Activated T-cell treated with anti-CD3 and anti-CD28 coated beads, Interleukin-2, amount 50 U/mL, for 1 hour (primary cell): ENCODE measurements around the gene GALR3.
"Not testable (repeated sequence)": the region's sequence is repeated elsewhere in the genome, so short reads cannot be mapped to it uniquely, and the experiment has no call there.

Experiments
- DNase-seq: peaks from one replicate; pipeline ENCODE4 v3.0.0-alpha.2; 2020

The GALR3 gene, protein sequence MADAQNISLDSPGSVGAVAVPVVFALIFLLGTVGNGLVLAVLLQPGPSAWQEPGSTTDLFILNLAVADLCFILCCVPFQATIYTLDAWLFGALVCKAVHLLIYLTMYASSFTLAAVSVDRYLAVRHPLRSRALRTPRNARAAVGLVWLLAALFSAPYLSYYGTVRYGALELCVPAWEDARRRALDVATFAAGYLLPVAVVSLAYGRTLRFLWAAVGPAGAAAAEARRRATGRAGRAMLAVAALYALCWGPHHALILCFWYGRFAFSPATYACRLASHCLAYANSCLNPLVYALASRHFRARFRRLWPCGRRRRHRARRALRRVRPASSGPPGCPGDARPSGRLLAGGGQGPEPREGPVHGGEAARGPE

DNA sequence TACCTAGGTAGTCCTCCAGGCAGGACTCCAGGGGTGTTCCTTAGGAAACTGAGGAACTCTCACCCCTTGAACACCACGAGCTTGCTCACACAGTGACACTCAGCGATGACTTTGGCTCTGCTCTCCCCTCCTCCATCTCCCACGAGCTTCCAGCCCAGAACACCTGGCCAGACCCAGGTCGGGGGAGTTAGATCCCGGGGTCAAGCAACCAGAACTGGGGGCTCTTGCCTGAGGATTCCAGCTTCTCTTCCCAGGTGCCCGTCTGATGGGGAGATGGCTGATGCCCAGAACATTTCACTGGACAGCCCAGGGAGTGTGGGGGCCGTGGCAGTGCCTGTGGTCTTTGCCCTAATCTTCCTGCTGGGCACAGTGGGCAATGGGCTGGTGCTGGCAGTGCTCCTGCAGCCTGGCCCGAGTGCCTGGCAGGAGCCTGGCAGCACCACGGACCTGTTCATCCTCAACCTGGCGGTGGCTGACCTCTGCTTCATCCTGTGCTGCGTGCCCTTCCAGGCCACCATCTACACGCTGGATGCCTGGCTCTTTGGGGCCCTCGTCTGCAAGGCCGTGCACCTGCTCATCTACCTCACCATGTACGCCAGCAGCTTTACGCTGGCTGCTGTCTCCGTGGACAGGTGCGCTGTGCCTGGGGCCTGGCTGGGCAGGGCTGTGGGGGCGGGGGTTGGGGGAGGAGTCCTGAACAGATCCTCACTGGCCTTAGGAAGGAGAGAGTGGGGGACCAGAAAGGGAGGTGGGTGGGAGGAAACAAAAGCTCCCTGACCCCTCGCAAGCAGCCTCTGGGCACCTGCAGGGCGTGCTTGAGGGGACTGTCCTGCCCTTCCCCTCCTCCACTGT is at the start of gene GALR3:
Gene GALR3, plus strand, starts transcription at position 249 of the 852 bp plus-strand sequence. Its CDS starts 25 bp downstream, at position 274.
- no peak for DNase-seq

DNA sequence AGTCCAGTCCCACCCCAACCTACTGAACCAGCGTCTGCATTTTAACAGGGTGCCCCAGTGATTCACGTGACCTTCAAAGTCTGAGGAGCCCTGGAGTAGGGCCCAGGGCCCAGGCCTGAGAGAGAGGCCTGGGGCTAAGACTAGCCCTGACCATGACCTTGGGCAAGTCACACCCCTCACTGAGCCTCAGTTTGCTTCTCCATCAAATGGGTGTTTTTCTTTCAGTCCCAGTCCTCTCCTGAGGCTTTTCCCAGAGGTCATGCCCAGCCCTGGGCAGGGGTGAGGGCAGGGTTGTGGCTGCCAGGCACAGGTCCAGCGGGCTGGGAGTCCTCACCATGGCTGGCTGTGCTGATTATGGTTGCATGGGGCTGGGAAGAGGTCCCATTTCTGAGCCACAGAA is 48.5 kb upstream of the GALR3 start:
- no peak for DNase-seq

DNA sequence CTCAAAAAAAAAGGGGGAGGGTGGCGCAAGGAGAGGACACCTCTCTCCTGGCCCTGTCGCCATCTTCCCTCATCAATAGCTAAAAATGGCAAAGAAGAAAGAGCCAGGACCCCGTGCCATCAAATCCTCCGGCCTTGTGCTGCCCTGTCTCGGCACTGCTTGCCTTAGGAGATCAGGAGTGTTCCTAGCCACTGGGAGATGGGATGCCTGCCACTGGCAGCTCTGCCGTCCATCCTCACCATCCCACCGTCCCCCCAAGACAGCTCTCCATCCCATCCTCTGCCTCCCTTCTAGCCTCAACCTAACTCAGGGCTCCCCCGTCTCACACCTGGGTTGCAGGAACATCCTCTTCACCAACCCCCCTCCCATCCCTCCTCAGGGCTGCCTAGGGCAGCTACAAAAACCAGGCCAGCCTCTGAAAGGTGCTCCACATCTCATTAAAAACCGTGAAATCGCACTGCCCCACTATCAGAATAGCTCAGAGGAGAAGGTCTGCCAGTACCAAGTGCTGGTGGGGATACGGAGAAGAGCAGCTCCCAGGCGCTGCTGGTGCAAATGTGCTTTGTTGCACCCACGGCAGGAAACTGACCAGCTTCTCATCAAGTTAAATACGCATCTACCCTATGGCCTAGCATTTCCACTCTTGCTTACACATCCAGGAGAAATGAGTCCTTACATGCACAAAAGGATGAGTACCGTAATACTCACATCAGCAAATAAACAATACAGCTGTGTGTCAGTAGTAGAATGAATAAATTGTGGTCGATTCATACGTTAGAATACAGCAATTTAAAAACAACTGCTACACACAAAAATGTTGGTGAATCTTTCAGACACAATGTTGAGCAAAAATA is 47.2 kb upstream of the GALR3 start:
- DNase-seq, result no peak

DNA sequence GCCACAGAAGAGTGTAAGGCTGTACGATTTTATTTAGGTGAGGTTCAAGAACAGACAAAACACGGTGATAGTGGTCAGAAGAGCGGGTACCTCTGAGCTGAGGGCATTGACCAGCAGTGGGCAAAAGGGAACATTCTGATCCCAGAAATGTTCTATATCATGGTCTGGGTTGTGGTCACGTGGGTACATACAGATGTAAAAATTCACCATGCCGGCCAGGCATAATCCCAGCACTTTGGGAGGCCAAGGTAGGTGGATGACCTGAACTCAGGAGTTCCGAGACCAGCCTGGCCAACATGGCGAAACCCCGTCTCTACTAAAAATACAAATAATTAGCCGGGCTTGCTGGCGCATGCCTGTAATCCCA is 46.6 kb upstream of the GALR3 start:
- DNase-seq, result no peak

DNA sequence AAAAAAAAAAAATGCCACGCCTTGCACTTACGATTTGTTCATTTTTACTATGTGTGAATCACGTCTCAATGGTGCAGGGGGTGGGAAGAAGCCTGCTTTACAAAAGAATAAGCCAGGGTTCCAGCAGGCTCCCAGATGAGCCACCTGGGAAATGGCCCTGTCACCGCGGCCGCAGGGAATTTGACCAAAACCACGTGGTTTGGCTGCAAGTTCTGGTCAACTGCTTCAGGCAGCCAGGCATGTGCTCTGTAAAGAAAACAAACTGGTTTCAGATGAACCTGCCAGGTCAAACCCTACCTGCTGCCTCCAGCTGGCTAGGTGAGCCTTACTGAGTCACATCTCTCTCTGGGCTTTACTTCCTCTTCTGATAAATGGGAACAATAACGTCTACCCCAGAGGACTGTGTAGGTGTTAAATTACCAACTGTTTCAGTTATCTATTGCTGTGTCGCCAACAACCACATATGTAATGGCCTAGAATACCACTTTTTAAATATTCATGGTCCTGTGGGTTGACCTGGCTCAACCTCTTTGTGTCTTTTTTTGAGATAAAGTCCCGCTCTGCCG is 46.0 kb upstream of the GALR3 start:
- no peak for DNase-seq

DNA sequence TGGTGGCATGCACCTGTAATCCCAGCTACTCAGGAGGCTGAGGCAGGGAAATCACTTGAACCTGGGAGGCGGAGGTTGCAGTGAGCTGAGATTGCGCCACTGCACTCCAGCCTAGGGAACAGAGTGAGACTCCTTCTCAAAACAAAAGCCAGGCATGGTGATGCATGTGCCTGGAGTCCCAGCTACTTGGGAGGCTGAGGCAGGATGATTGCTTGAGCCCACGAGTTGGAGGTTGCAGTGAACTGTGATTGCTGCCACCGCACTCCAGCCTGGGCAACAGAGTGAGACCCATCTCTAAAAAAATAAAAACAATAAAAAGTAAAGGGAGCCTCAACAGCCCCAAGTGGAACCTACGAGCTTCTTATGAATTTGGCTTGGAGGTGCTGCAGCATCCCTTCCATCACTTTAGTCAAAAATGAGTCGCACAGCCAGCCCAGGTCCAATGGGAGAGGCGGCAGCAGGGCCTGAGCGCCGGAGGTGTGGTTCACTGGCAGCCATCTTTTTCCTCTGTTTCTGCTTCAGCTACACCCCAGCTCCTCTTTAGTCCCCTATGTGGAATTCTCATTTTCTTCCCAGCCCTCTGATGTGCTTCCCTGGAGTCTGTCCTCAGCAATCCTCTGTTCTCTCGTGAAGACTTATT is 44.7 kb upstream of the GALR3 start:
- no peak for DNase-seq

DNA sequence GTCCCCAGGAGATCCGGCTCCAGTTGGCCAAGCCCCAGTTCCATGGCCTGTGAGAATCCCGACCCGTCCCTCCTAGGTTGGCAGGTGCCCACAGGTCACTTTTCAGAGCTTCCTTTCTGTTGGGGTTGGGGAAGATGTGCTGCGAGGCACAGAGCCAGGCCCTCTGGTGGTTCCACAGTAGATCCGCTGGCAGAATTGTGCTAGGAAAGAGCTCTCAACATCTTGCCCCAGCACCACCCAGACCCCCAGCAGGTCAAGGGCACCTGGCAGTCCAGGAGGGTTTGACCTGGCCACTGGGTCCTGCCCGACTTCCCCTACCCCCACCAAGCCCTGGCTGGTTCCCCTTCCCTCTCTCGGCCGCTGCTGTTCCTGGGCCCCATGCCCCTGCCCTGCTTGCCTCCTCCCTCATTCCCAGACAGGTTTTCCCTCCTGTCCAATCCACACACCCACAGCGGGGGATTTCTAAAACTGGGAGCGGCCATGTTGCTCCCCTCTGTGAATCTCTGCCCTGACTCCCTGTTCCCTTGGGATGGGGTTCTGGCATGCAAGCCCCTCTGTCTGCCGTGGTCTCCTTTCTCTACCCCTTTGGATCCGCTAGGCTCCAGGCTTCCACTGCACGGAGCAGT is 41.6 kb upstream of the GALR3 start:
- no peak for DNase-seq

DNA sequence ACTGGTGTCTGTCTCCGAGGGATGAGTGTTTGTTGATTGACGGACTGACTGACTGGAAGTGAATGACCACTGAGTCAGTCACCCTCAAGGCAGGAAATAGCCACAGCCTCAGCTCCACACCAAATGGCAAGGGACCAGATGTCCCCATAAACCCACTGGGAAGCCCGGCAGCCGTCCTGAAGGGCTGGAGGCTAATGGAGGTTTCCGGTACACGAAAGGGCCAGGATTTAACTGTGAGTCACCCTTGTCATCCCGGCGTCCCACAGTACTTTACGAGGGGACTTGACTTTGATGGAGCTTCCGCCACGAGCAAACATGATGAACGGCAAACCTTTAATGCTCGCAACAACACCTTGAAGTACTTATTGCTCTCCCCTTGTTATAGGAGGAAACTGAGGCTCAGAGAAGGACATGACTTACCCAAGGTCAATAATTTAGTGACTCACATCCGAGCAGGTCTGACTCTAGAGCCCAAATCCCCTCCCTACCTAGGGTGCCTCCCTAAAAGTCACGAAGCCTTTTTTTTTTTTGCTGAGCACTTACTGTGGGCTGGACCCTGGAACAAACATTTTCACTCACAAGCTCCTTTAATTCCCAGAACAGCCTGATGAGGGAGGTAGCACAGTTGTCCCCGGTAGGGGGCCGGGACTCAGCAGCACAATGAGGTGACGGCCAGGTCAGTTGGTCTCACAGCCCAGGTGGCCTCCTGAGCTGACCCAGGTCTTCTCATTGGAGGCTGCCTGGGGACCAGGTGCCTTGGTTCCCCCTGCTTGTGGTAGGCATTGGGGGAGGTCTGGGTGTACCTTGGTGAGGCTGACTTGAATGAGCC is 40.6 kb upstream of the GALR3 start:
- no peak for DNase-seq

DNA sequence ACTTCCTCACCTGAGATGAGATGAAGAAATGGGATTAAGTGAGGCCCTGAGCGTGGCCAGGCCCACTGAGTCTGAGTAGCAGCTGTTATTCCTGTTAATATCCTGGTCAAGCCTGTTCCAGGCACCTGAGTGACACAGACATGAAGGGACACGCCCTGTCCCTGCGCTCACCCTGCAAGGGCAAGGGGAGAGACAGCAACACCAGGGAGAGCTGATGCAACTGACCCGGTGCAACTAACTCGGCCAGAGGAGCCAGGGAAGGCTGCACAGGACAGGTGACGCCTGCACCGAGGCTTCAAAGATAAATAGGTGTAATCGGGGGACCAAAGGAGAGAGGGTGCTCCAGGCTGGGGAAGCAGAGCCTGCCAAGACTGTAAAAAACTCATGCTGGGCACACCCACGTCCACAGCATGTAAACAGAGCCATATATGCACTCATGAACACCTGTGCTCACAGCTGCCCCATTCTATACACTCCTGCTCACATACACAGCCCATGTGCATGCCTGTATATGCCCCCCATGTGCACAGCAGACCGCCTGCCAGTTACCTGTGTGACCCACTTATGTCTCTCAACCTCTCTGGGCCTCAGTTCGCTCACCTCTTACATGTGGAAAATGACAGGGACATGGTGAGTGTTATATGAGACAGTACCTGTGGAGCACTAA is 38.2 kb upstream of the GALR3 start:
- no peak for DNase-seq

DNA sequence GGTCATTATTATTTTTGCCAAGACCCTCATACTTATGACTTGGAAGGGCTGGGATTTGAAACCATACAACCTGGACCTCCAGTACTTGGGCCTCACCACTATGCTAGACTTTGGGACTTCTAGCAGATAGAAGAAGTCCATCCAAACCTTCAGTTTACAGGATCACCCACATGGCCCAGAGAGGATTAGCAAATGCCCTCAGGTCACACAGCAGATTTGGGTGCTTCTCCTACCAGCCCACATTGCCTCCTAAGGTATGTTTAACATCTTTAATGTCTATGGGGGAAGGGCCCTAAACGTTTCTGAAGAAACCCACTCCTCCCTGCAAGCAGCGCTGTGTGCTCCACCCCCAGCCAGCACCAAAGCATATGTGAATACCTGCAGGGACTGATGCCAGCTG is 32.9 kb upstream of the GALR3 start:
- DNase-seq, result no peak

DNA sequence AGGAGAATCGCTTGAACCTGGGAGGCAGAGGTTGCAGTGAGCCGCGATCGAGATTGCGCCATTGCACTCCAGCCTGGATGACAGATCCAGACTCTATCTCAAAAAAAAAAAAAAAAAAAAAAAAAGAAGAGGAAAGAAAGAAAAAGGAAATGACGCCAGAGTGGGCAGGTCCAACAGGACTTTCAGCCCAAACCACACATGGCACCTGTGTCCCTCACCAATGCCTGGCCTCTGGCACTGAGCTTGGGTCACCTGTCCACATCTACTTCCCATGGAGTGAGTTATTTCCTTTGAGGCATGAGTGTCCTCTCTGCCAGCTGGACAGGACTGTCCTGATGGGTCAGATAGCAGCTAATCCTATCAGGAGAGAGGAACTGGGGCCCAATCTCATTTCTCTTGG is 30.7 kb upstream of the GALR3 start:
- DNase-seq, result no peak

DNA sequence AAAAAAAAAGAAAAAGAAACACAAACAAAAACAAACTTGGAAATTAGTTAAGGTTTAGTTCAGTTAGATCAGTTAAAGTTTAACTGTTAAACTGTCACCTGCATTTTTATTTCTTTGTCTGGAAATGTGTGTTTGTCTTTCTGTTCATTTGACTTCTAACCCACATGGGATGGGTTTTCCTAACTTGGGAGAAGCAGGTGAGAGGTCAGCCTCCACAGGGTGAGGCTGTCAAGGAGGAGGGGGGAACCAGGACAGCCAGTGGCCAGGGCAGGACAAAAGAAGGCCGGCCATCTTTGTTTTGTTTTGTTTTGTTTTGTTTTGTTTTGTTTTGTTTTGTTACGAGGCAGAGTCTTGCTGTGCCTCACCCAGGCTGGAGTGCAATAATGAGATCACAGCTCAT is 28.8 kb upstream of the GALR3 start:
- DNase-seq, result no peak

DNA sequence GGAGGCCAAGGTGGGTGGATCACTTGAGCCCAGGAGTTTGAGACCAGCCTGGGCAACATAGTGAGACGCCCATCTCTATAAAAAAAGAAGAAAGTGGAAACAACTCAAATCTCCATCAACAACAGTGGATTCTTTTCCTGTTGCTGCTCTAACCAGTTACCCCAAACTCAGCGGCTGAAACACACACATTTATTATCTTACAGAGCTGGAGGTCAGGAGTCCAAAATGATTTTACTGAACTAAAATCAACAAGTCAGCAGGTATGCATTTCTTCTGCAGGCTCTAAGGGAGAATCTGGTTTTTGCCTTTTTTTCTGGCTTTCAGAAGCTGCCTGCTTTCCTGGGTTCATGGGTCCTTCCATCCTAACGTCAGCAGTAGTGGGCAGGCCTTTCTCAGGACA is 27.1 kb upstream of the GALR3 start:
- DNase-seq, result no peak

DNA sequence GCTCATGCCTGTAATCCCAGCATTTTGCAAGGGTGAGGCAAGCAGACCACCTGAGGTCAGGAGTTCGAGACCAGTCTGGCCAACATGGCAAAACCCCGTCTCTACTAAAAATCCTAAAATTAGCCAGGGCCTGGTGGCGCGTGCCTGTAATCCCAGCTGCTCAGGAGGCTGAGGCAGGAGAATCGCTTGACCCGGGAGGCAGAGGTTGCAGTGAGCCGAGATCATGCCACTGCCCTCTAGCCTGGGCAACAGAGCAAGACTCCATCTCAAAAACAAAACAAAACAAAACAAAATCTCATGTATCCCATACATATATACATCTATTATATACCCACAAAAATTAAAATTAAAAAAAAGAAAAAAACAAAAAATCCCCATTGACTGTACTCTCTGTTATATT is 25.9 kb upstream of the GALR3 start:
- not testable (repeated sequence) for DNase-seq

DNA sequence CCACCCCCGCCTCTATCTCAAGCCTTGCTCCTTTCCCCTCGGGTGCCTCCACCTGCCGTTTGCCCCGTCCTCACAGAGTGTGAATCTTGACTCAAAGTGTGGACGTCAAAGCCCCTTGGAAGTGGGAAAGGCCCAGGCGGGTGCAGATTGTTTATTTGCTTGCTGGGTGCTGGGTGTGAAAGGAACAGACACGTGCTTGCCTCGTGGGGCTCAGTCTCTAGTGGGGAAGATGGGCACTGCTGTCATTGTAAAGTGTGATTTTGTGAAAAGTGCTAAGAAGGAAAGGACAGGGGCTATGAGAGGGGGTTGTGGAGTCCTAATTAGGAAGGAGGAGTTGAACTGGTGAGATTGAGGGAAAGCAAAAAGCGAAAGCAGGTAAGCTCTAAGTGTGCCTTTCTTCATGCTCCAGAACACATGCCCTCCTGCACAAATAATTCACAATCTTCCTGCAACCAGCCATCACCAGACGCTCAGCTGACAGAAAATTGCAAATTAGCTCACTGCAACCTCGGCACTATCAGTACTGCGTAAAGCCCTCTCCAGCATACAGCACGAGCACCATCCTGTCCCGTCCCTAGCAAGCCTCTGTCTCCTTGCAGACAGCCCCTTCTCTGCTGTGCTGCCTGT is 25.2 kb upstream of the GALR3 start:
- no peak for DNase-seq

DNA sequence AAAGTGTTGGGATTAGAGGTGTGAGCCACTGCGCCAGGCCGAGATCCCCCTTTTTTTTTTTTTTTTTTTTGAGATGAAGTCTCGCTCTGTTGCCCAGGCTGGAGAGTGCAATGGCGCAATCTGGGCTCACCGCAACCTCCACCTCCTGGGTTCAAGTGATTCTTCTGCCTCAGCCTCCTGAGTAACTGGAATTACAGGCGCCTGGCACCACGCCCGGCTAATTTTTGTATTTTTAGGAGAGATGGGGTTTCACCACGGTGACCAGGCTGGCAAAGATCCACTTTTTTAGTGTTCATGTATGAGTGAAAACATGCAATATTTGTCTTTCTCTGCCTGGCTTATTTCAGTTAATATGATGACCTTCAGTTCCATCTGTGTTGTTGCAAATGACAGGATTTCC is 23.2 kb upstream of the GALR3 start:
- DNase-seq, result not testable (repeated sequence)

DNA sequence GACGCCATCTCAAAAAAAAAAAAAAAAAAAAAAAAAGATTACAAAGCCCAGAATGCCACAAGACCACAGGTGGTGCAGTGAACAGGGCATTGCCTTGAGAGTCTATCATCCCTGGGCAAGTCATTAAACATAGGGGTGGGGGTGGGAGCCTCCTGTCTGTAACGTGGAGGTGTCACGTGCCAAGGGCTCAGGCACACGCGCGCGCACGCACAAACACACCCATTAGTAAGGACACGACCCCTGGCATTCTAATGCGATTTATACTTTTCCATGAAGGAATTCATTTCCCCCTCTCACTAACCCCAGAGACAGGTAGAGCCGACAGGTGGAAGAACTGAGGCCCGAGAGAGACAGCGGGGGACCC is 21.3 kb upstream of the GALR3 start:
- DNase-seq, result no peak

DNA sequence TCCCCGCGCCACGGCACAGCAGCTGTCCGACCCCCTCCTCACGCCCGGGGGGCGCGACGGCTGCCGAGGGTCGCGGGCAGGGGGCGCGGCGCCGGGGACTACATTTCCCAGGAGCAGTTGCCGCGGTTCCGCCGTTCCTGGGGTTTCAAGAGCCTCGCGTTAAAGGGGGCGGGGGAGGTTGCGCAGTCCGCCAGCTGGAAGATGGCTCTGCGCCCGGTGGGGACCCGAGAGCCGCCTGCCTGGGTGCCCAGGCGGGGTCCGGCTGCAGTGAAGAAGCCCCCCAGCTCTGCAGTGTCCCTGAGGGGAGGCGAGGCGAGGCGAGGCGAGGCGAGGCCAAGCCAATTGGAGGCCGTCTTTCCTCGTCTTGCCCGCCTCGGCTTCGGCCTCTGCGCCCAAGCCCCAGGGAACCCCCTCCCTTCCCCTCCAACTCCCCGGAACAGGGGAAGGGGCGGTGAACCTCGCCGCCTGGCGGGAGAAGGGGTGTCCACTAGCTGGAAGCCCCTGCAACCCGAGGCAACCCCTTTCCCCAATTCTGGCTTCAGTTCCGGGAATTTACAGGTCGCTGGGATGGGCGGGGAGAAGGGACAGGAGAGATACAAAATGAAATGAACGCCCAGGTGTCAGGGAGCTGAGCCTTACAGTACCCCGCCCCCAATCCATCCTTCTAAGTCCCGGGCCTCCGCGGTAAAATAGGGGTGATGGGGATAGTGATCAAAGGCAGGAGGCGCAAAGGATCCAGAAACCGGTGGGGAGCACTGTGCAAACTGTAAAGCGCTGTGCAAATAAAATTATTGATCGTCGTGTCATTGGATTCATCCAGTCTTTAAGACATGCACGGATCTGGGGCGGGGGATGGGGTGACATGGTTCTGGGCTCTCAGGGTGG is 20.6 kb upstream of the GALR3 start:
- no peak for DNase-seq

DNA sequence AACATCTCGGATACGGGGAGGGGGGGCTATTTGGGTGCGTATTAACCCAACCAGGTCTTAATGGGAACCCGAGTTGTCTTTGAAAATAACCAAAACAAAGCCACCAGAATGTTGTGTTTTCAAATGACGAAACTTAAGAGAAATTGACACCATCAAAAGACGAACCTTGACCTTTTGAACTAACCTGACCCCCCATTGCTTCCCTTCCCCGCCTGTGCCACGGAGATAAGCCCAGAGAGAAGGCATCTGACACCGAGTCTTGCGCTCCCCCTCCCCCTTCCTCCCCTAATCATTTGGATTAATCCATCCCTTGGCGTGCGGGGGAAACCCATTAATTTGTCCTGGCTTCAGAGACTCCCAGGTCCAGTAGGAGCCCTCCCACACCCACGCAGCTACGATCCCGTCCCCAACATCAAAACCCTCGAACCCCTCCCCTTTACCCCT is 20.0 kb upstream of the GALR3 start:
- no peak for DNase-seq
